Duodenal mucosa (tissue), 2 donors: Measurements from ENCODE around the gene SCYL1.
"Not testable (repeated sequence)": the region's sequence is repeated elsewhere in the genome, so short reads cannot be mapped to it uniquely, and the experiment has no call there.

Experiments
- H3K27ac ChIP-seq: one replicate; pipeline ENCODE4 v1.7.0; 2013; ENCODE audit warnings: low read depth, low read length
- H3K27me3 ChIP-seq, 2 donors: one replicate each; pipeline ENCODE4 v1.7.0; 2013; ENCODE audit warnings: low read length in 2 of 2, control low read depth in 1 of 2; ENCODE audit not compliant: insufficient read depth in 2 of 2, control insufficient read depth in 1 of 2
- H3K36me3 ChIP-seq, 2 donors: one replicate each; pipeline ENCODE4 v1.7.0; 2013; ENCODE audit warnings: low read length in 2 of 2, control low read depth in 1 of 2; ENCODE audit not compliant: insufficient read depth in 2 of 2, control insufficient read depth in 1 of 2
- H3K4me1 ChIP-seq, 2 donors: one replicate each; pipeline ENCODE4 v1.7.0; 2013; ENCODE audit warnings: low read length in 2 of 2, control low read depth in 1 of 2; ENCODE audit not compliant: insufficient read depth in 2 of 2, control insufficient read depth in 1 of 2
- H3K4me3 ChIP-seq, 2 donors: one replicate each; pipeline ENCODE4 v1.7.0; 2013; ENCODE audit warnings: low read length in 2 of 2, low read depth in 1 of 2
- H3K9ac ChIP-seq, 2 donors: one replicate each; pipeline ENCODE4 v1.7.0; 2013; ENCODE audit warnings: low read length in 2 of 2, low read depth in 1 of 2
- H3K9me3 ChIP-seq, 2 donors: one replicate each; pipeline ENCODE4 v1.7.0; 2013; ENCODE audit warnings: low read length in 2 of 2, control low read depth in 1 of 2; ENCODE audit not compliant: control insufficient read depth in 1 of 2

SCYL1 gene

DNA sequence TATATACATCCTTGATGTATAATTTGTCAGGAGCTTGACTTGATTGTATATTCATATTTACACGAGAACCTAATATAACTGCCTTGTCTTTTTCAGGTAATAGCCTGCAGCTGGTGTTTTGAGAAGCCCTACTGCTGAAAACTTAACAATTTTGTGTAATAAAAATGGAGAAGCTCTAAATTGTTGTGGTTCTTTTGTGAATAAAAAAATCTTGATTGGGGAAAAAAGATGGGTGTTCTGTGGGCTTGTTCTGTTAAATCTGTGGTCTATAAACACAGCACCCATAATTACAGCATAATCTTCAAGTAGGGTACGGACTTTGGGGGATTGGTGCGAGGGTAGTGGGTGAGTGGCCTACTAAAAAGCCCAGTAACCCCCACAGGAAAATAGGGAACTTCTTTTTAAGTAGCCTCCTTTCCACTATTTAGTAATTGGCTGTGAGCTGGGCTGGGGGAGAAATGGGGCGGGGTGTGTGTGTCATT is 18.6 kb upstream of the SCYL1 start:
- H3K9ac ChIP-seq = peak overlapping the region; percentile 86 to 100
- no peaks in the 10 kb centered on the region for H3K27me3 ChIP-seq
- H3K9me3 ChIP-seq = no peaks in the 10 kb centered on the region
- H3K4me1 ChIP-seq = peaks cover 27 to 28% of the 10 kb centered on the region in 2 donors
- H3K4me3 ChIP-seq = peak overlapping the region; percentile 91 to 99
- peaks cover 50% of the 10 kb centered on the region in 2 donors for H3K36me3 ChIP-seq
- H3K27ac ChIP-seq = peak overlapping the region; percentile 56

- no peaks in the 10 kb centered on the region for H3K9me3 ChIP-seq
- peak overlapping the region; percentile 13 to 91 for H3K4me3 ChIP-seq
- peak overlapping the region; percentile 56 for H3K27ac ChIP-seq
- no peaks in the 10 kb centered on the region for H3K27me3 ChIP-seq
- H3K4me1 ChIP-seq = peaks cover 27 to 28% of the 10 kb centered on the region in 2 donors
- peaks cover 44% of the 10 kb centered on the region in 2 donors for H3K36me3 ChIP-seq
- H3K9ac ChIP-seq = peak overlapping the region; percentile 33 to 100
Measured at GRCh38 chr11:65506772-65507505, 17.9 kb upstream of the SCYL1 start.

DNA sequence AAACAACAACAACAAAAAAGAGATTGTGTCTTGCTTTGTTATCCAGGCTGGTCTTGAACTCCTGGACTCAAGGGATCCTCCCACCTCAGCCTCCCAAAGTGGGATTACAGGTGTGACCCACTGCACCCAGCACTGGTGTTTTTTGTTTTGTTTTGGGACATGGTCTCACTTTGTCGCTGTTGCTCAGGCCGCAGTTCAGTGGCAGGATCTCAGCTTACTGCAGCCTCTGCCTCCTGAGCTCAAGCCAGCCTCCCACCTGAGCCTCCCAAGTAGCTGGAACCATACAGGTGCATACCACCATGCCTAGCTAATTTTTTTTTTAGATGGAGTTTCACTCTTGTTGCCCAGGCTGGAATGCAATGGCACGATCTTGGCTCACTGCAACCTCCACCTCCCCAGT is 12.6 kb upstream of the SCYL1 start:
- H3K9ac ChIP-seq, H3K4me1 ChIP-seq, H3K27me3 ChIP-seq, H3K36me3 ChIP-seq, H3K9me3 ChIP-seq, H3K4me3 ChIP-seq, H3K27ac ChIP-seq: not testable (repeated sequence)

GRCh38 chr11:65516135-65516968 is 8.5 kb upstream of the SCYL1 start:
- Histone ChIP-seq H3K36me3 (no peaks in the 10 kb centered on the region), H3K27ac (no peak overlapping the region), H3K9ac (no peak overlapping the region)

GRCh38 chr11:65518941-65519549 is 5.8 kb upstream of the SCYL1 start:
- not testable (repeated sequence) for H3K4me3 ChIP-seq, H3K36me3 ChIP-seq, H3K27me3 ChIP-seq, H3K9ac ChIP-seq, H3K9me3 ChIP-seq, H3K27ac ChIP-seq, H3K4me1 ChIP-seq

More at GRCh38 chr11:65516135-65516968, 8.5 kb upstream of the SCYL1 start:
- Histone ChIP-seq H3K4me3 (no peak overlapping the region), H3K27me3 (no peaks in the 10 kb centered on the region), H3K4me1 (no peaks in the 10 kb centered on the region), H3K9me3 (no peaks in the 10 kb centered on the region)

GRCh38 chr11:65521777-65522521 is 2.9 kb upstream of the SCYL1 start:
- H3K36me3 ChIP-seq, H3K9me3 ChIP-seq, H3K4me3 ChIP-seq, H3K9ac ChIP-seq, H3K27ac ChIP-seq, H3K27me3 ChIP-seq: not testable (repeated sequence)
- H3K4me1 ChIP-seq = peaks cover 20 to 25% of the 10 kb centered on the region in 2 donors

DNA sequence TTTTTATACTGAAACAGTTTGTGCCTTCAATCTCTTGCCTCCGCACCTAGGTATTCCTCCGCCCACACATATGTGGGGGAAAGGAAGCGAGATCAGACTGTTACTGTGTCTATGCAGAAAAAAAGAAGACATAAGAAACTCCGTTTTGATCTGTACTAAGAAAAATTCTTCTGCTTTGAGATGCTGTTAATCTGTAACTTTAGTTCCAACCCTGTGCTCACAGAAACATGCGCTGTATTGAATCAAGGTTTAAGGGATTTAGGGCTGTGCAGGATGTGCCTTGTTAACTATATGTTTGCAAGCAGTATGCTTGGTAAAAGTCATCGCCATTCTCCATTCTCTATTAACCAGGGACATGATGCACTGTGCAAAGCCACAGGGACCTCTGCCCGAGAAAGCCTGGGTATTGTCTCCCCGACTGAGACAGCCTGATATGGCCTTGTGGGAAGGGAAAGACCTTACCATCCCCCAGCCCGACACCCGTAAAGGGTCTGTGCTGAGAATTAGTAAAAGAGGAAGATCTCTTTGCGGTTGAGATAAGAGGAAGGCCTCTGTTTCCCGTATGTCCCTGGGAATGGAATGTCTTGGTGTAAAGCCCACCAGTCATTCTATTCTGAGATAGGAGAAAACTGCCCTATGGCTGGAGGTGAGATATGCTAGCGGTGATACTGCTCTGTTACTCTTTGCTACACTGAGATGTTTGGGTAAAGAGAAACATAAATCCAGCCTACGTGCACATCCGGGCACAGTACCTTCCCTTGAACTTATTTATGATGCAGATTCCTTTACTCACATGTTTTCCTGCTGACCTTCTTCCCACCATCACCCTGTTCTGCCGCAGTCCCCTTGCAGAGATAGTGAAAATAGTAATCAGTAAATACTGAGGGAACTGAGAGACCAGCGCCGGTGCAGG is 1.9 kb upstream of the SCYL1 start:
- not testable (repeated sequence) for H3K9me3 ChIP-seq, H3K27me3 ChIP-seq, H3K27ac ChIP-seq
- peaks cover 20 to 25% of the 10 kb centered on the region in 2 donors for H3K4me1 ChIP-seq
- peak overlapping the region in 1 of 2 donors; percentile 10 for H3K4me3 ChIP-seq
- peak overlapping the region in 1 of 2 donors; percentile 1 for H3K9ac ChIP-seq
- H3K36me3 ChIP-seq = peaks cover 0 to 13% of the 10 kb centered on the region in 2 donors

GRCh38 chr11:65523631-65523968 is 1.3 kb upstream of the SCYL1 start:
- H3K4me1 ChIP-seq = peaks cover 20 to 25% of the 10 kb centered on the region in 2 donors
- not testable (repeated sequence) for H3K27me3 ChIP-seq, H3K27ac ChIP-seq, H3K9me3 ChIP-seq
- peaks cover 0 to 14% of the 10 kb centered on the region in 2 donors for H3K36me3 ChIP-seq
- peak overlapping the region in 1 of 2 donors; percentile 50 for H3K9ac ChIP-seq
- H3K4me3 ChIP-seq = peak overlapping the region in 1 of 2 donors; percentile 15
